IPS-NIHi7 (cell line): ENCODE measurements around the gene ATG2A.

Source experiments
- DNase-seq: peaks from one replicate; pipeline ENCODE4 v3.0.0; 2012; ENCODE audit warnings: mixed read lengths; ENCODE audit errors: extremely low spot score

The ATG2A gene

DNA sequence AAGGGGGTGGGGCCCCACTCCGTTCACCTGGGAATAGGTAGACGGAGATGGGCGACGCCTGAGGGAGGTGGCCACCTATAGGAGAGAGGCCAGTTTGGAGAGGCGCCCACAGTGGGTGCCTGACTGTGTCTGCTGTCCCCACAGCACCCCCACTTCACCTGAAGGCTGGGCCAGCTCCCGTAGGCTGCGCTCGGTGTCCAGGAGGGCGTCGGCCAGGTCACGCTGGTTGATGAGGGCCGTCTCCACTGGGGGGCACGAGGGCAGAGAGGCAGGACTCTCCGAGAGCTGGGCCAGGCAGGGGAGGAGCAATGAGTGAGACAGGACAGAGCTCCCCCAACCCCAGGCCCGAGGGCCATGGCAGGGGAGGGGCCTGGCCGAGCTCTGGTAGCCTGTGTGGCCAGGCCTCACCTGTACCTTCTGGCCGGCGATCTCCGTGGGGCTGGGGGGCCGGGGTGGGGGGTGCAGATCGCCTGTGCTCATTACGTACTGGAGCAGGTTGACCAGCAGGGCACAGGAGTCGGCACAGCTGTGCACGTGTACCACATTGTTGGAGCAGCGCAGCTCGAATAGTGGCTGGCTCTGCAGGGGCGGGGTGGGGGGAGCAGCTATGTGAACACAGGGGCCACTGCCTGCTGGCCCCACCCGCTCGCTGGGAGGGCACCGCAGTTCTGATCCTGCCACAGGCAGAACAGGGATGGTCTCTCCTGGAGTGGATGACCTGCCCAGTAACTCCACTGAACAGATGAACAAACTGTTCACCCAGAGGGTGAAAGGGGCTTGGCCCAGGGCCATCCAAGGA lies 14.7 kb downstream of the ATG2A start:
- DNase-seq, result no peak

DNA sequence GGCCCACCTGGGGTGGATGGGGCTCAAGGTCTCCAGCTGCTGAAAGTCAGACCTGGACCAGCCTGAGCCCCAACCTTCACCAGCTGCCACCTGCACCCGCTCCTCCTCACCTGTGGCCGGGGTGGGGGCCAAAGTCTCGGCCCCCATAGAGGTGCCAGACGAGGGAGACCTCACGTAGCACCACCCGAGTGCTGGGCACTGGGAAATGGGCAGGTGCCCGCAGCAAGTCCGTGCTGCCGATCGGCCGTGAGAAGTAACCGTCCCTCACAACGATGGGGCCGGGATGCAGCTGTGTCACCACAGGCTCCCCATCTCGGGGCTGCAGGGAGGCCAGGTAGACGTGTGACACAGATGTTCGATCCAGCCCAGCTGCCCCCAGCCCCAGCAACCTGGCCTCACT lies 16.2 kb downstream of the ATG2A start:
- DNase-seq, result no peak

DNA sequence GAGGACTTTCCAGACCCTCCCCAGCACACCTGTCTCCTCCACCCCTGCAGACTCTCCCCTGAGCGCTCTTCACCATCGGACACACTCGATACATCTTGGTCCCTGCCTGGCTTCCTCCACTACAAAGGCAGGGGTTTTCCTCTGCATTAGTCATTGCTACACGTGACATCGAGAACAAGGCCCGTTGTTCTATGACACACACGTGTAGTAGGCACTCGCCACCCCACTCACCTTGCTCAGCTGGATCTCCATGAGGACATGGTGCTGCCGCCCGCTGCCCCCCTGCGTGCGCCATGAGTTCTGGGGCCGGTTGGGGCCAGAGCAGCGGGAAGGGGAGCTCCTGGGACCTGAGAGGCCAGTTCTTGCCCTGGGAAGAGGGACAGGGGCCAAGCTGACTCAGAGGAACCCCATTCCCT lies 16.7 kb downstream of the ATG2A start:
- DNase-seq, result no peak

DNA sequence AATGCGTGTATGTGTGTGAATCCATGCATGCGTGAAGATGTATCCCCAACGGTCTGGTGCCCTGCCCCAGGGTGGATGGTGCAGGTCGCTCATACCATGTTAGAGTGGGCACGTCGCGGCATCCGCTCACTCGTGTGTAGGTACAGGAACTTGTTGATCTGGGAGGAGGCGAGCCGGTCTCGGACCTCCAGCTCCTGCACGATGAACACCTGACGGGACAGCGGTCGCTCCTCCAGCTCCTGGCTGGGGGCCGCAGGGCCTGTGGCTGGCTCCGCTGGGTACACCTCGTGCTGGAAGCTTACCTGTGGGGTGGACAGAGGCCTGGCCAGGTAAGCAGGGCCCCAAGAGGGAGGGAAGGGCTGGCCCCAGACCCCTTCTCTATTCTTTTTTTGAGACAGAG lies 18.5 kb downstream of the ATG2A start:
- DNase-seq, result no peak

DNA sequence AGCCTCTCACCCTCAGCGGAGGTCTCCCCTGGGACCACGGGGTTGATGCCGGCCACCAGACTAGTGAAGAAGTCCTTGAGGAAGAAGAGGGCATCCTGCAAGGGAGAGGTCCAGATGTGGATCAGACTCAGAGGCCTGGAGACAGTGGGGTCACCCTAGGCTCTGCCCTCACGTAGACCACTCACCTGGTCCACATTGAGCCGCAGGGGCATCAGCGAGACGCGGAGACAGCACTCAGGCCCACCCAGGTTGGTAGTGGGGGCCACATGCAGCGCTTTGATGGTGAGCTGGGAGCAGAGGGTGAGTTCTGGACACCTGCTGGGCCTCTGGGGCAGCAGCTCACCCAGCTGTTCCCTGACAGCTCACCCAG lies 18.9 kb downstream of the ATG2A start:
- no peak for DNase-seq

DNA sequence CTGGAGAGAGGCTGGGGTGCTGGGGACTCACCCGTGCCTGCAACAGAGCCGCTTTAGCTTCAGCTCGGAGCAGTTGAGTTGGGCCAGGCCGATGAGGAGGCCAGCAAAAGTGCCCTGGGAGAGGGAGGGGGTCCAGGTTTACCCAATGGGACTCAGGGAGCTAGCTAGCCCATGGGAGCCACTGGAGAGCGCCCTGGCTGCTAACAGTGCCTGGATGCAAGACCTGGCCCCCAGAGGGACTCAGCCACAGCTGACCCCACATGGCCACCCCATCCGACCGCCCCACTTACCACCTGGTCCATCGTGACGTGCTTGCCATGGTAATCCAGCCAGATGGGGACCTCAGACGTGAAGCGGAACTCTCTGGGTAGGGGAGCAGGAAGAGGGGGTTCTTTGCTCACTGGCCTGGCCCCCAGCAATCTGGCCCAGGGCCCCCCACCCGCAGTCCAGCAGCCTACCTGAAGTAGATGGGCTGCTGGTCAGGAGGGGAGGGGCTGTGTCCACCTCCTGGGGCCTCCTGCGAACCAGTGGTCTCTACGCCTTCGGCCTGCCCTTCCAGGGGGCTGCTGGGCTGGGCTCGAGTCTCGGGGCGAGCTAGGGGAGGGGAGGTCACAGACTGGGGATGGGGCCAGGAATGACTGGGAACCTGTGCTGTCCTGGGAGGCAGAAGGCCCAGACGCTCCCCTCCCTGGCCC lies 19.5 kb downstream of the ATG2A start:
- DNase-seq, result no peak

DNA sequence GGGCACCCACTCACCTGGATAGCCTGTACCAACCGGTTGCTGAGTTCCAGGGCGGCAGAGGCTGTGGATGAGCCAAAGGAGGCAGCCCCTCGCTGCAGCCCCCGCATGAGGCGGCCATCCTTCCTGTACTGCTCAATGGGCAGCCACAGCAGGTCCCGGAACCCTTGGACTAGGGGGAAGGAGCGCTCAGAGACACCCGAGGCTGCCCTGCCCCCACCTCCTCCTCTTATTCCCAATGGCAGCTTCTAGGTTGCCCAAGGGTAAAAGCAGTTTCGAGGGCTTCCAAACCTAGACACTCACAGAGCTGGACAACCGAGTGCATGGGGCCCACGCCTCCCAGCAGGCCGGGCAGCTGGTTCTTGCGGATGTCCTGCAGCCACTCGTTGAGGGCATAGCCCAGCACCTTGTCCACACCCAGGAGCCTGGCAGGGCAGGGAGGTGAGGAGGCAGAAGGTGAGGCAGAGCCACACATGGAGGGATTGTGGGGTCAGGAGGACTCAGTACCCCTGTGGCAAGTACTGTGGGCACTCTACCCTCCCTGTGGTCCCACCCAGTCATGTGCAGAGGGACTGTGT lies 20.5 kb downstream of the ATG2A start:
- DNase-seq, result no peak

DNA sequence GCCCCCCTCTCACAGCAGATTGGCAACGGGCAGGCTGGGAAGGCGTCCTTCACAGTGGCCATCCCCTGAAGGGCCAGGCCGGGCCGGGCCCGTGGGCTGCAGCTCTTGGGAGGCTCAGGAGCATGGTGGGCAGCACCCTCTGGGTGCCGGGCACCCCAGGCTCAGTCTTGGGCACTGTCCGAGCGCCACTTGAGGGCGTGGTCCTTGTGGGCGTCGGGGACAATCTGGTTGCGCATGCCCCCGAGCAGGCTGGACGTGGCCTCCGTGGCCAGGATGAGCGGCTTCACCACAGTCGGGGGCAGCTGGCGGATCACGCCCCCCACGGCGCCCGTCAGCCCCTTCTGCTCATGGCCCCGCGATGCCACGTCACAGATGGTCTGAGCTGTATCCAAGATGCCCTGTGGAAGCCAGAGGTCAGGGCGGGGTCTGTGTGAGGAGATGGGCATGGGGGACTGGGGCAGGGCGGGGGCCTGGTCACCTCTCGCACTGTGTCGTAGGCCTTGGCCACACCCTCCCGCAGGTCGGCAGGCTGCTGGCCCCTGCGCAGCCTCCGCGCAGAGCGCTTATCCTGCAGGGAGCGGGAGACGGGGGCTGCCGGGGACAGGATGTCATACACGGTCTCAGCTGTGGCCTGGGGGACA lies 22.1 kb downstream of the ATG2A start:
- DNase-seq, result no peak

DNA sequence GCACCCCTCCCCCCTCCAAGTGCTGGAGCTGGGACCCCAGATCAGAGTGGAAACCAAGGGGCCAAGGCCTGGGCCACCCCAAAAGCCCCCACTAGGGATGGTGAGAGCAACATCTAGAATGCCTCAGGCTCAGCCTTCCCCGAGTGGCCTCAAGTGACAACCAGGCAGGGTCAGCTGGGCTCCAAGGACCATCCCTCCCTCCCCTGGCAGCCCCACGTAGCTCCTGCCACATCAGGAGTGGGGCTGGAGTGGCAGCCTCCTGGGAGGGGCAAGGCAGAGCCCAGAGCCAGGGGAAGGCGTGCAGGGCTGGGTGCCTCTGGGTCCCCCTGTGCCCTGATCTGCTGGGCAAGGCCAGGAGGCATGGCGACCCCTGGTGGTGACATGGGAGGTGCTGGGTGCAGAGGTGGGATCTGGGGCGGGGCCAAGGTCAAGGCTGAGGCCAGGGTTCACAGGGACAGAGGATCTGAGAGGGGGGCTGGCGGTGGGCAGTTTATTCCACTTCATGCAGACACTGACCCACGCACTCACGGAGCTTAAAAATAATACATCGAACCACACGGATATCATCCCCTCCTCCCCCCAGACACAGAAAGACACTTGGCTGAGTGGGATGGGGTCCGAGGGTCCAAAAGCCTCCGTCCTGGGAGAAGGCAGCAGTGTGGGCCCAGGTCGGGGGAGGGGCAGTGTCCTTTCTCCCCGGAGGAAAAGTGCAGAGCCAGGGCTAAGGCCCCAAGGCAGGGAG lies 22.8 kb downstream of the ATG2A start:
- DNase-seq, result peak; percentile 96

DNA sequence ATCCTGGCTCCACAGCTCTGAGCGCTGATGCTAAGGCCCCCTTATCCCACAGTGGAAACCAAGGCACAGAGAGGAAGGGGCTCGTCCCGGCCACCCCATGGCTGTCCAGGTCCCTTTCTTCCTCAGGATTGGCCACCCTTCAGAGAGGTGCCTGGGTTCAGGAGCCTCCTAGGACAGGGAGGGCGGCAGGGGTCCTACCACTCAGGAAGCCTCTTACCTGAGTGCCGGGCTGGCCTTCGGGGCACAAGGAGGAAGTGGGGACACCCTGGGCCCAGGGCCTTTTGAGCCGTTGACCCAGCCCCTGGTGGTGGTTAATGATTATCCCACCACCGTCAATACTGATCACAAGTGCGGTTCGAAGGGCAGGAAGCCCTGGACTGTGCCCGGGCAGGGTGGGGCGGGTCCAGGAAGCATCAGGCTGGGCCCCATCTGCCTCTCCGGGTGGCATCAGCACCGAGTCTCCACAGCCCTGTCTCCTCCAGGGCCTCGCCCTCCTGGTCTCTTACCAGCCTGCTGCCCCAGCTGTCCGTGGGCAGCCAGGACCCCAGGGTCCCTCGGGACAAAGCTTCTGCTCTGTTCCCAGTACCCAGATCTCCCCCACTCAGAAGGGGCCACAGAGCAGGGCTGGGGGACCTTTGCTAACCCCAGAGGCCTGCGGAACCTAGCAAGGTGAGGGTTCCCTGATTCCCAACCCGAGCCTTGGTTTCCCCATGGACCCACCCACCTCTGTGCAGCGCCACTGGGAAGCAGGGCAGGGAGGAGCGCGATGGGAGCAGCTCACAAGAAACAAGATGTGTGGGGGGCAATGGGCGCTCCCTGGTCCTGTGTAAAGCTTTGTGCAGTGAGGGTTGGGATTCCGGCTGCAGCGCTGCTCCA lies 23.6 kb downstream of the ATG2A start:
- no peak for DNase-seq

DNA sequence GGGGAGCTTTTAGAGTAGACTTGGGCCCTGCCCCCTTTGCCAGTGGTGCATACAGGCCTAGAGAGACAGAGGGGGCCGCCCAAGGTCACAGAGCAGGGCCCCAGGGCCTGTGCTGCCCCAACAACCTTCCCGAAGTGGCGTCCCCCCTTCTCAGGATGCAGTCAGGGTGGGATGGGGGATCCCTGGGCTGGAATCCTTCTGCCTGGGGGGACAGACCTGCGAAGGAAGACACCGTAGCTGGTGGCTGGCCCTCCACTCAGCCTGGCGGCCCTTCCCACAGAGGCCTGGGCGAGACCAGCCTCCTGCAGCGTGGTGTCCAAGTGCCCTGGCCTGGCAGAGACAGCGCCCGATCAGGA lies 24.2 kb downstream of the ATG2A start:
- DNase-seq, result no peak

DNA sequence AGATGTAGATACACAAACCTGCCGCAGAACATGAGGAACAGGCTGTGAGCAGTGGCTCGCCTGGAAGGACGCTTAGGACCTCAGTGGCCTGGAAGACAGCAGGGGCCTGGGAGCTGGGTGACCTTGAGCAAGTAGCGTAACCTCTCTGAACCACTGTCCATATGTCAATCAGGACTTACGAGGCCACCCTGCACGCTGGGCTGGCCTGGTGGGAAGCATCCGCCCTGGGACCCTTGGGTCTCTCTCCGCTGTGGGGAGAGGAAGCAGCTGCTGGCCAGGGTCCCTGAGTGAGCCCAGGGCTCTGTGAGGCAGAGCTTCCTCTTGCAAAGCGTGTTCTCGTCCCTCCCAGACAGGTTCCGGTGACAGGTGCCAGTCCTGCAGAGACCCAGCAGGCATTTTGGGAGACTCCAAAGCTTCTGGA lies 24.6 kb downstream of the ATG2A start:
- DNase-seq, result no peak

DNA sequence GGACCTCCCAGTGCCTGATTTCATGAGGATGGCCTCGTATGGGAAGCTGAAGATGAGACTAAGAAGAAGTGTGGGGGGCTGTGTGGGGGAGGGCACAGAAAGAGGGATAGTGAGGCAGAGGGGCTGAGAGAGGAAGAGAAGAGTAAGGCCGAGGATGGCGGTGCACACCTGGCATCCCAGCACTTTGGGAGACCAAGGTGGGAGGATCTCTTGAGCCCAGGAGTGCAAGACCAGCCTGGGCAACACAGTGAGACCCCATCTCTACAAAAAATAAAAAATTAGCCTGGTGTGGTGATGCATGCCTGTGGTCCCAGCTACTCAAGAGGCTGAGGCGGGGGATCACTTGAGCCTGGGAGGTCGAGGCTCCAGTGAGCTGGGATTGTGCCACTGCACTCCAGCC lies 25.1 kb downstream of the ATG2A start:
- no peak for DNase-seq

DNA sequence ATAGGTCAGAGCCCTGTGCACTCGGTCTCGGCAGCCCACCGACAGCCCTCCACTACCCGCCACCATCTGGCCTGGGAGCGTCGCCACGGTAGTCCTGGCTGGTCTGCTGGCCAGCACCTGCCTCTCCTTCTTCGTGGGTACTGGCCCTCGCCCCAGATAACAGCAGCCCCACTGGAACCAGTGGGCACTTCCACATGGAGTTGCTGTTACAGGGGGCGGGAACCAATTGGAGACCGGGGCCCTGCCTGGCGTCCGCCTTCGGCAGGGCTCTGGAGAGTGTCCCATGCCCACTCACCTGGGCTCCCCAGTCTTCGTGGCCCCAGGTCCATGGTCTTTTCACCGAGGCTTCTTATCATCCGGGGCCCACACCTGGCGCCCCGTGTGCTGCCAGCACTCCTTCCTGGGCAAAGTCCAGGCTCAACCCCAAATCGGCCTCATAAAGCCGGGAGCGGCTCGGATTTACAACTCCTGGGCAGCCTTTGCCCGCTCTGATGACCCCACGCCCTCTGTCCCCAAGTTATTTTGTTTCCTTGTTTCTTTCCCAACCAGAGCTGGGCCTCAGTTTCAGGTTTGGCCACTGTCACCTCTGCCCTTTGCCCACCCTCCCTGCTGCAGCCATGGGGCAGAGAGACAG lies 25.7 kb downstream of the ATG2A start:
- no peak for DNase-seq

DNA sequence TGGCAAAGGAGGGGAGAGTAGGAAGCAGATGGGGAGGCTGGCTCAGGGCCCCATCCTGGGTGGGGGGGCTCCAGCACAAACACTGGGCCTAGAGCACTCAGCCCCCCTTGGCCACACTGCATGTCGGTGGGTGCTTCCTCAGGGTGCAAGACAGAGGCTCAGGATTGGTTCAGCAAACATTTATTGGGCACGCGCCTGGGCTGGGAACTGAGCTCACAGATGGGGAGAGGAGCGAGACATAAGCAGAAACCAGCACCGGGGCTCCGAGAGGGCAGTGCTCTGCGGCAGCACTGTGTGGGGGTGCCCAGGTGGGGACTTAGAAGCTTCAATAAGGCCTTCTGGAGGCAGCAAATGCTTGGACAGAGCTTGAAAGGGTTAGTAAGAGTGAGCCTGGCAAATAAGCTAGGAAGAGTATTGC lies 26.5 kb downstream of the ATG2A start:
- no peak for DNase-seq

DNA sequence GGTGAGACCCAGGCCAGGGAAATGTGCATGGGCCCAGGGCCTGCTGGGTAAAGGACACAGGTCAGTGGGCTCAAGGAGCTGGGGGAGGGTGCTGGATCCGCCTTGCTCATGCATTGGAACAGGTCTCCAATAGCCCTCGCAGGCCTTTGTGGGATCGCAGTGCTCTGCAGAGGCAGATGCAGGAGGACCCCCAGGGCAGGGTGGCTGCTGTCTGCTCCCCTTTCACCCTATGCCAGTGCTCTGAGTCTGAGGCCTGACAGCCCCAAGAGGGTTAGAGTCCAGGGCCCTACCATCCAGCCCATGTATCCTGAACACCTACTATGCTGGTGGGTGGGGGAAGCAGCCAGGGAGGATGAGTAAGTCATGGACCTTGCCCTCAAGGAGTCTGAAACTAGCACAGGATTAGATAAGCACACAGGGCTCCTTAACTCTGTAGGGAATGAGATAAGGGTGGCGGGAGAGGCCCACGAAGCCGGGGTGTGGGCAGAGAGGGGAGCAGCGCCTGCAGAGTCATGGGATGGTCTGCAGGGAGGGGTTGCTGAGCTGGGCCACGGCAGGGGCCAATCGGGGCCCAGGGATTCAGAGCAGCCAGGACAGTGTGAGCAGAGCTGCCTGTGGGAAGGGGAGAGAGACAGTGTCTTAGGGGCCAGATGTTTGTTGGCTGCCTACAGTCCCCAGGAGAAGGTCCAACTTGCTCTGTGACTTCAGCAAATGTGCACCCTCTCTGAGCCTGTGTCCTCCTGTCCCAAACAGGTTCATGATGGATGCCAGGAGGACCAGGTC lies 28.1 kb downstream of the ATG2A start:
- DNase-seq, result peak; percentile 45

DNA sequence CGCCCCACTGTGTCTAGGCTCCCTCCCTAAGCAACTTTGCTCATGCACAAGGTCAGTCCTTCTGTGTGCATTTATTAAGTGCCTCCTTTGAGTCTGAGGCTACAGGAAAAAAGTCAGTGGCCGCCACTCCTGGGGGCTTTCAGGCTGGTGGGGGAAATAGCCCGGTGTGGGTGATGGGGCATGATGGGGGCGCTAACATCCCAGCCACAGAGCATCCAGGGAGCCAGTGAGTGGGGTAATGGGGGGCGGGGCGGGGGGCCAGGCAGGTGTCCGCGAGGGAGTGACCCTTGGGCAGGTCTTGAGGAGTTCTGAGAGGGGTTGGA lies 28.6 kb downstream of the ATG2A start:
- DNase-seq, result no peak

DNA sequence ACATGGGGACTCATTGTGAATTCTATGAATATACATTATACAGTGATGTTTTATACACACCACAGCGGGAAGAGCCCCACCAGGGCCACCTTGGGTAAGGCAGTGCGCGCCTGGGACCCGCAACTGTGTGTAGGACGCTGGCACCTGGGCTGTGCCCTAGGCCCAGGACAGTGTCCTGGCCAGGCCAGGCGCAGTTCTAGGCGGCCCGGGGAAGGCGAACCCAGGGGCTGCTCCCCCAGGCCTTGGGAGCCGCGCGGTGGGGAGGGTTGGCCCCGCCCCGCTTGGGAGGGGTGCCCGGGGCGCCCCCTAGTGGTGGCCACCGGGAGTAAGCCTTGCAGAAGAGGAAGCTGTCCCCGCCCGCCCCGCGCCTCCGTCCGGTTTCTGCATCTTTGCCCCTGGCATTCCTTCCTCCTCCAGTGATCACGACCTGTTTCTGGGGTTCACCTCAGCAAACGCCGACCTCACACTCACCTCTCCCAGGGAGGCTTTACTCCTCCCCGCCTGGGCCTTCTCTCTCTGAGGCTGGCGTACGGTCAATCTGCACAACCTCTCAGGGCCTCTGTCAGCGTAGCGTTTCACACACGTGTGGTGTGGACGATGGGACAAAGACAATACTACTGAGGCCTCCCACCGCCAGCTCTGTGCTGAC lies 29.1 kb downstream of the ATG2A start:
- peak; percentile 94 for DNase-seq

DNA sequence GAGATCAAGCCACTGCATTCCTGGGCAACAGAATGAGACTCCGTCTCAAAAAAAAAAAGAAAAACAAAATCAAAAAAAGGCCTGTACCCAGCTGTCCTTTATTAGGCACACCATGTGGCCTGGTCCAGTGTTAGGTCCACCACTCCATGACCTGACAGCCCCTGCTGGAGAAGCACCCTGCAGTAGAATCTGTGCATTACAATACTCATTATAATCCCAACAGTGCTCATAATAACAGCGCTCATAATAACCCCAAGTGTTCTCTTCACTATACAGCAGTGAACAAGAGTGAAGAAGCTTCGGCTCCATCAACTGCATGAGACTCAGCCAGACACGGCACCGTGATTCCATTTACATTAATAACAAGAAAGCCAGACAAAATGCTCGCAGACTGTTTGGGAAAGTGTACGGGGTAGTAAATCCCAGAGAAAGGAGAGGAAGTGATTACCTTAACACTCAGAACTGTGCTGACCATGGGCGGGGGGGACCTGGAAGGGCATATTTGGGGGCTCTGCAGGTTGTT lies 29.7 kb downstream of the ATG2A start:
- no peak for DNase-seq
